ENCODE data around the gene LAP3. TPM values are rescaled to one million over a fixed set of nuclear protein-coding genes. Genes with fewer than 3 reads are reported as not detected.
A peak's percentile ranks its signal among the peaks of the same experiment; 100 is the strongest.
"Not testable (repeated sequence)": the region's sequence is repeated elsewhere in the genome, so short reads cannot be mapped to it uniquely, and the experiment has no call there.

LAP3 gene
- total RNA-seq, 2 experiments from 2014 or later: 132 to 136 TPM

GRCh38 chr4:17575177-17575576, 1.8 kb upstream of the LAP3 start:
- not testable (repeated sequence) for H3K27ac Mint-ChIP-seq; ATAC-seq (ENCODE audit: low read depth); H3K9me3 Mint-ChIP-seq; H3K4me3 Mint-ChIP-seq; H3K27me3 Mint-ChIP-seq; DNase-seq
- peaks cover 24% of the 10 kb centered on the region for H3K4me1 Mint-ChIP-seq
- POLR2A ChIA-PET: interaction anchor here (0.5 to 3.8 kb wide), 6 partner anchors 13 to 235 kb away, joined by 3 to 64 read pairs (median 4); partner anchors contain the start of genes DCAF16, MED28 and NCAPG
- peaks cover 19% of the 10 kb centered on the region for H3K36me3 Mint-ChIP-seq

- ATAC-seq (ENCODE audit: low read depth): peak; percentile 10
- Mint-ChIP-seq H3K4me1 (peaks cover 34% of the 10 kb centered on the region), H3K4me3 (peak overlapping the region; percentile 94), H3K27ac (peak overlapping the region; percentile 99), H3K9me3 (no peaks in the 10 kb centered on the region), H3K27me3 (no peaks in the 10 kb centered on the region), H3K36me3 (peaks cover 23% of the 10 kb centered on the region)
- POLR2A ChIA-PET: interaction anchor here (0.7 to 3.8 kb wide), 12 partner anchors 9 to 235 kb away, joined by 3 to 74 read pairs (median 6); partner anchors contain the start of genes DCAF16, MED28 and NCAPG
- DNase-seq: peak; percentile 34
Observed at GRCh38 chr4:17577665-17578481, 875 bp downstream of the LAP3 start.

- DNase-seq: no peak
Observed at GRCh38 chr4:17578482-17578891, 1.5 kb downstream of the LAP3 start.

GRCh38 chr4:17580969-17581368, 4.0 kb downstream of the LAP3 start:
- H3K4me3 Mint-ChIP-seq: no peak overlapping the region
- no peak for ATAC-seq (ENCODE audit: low read depth)
- H3K36me3 Mint-ChIP-seq: peaks cover 36% of the 10 kb centered on the region
- POLR2A ChIA-PET: no interaction called here
- H3K27ac Mint-ChIP-seq: no peak overlapping the region
- DNase-seq: no peak
- no peaks in the 10 kb centered on the region for H3K27me3 Mint-ChIP-seq
- H3K9me3 Mint-ChIP-seq: no peaks in the 10 kb centered on the region
- peaks cover 39% of the 10 kb centered on the region for H3K4me1 Mint-ChIP-seq

More at GRCh38 chr4:17578482-17578891, 1.5 kb downstream of the LAP3 start:
- POLR2A ChIA-PET: interaction anchor here (0.7 to 3.8 kb wide), 12 partner anchors 8 to 234 kb away, joined by 3 to 74 read pairs (median 6); partner anchors contain the start of genes DCAF16, MED28 and NCAPG
- ATAC-seq (ENCODE audit: low read depth): peak; percentile 25
- Mint-ChIP-seq H3K9me3 (no peaks in the 10 kb centered on the region), H3K36me3 (peaks cover 24% of the 10 kb centered on the region), H3K27me3 (no peaks in the 10 kb centered on the region), H3K4me1 (peaks cover 35% of the 10 kb centered on the region), H3K4me3 (peak overlapping the region; percentile 94), H3K27ac (peak overlapping the region; percentile 99)

- Mint-ChIP-seq H3K4me1 (peaks cover 41% of the 10 kb centered on the region), H3K9me3 (no peaks in the 10 kb centered on the region), H3K27me3 (no peaks in the 10 kb centered on the region), H3K36me3 (peaks cover 47% of the 10 kb centered on the region), H3K4me3 (no peak overlapping the region), H3K27ac (no peak overlapping the region)
- POLR2A ChIA-PET: interaction anchor here (0.7 to 1.0 kb wide), 2 partner anchors 17 to 226 kb away, joined by 4 to 6 read pairs; partner anchors contain the start of gene DCAF16
- ATAC-seq (ENCODE audit: low read depth): no peak
- no peak for DNase-seq
Observed at GRCh38 chr4:17583276-17583675, 6.3 kb downstream of the LAP3 start.

GRCh38 chr4:17583941-17584340, 6.9 kb downstream of the LAP3 start:
- POLR2A ChIA-PET: interaction anchor here (0.7 to 1.0 kb wide), 2 partner anchors 16 to 226 kb away, joined by 4 to 6 read pairs; partner anchors contain the start of gene DCAF16

GRCh38 chr4:17584521-17585213, 7.7 kb downstream of the LAP3 start:
- POLR2A ChIA-PET: no interaction called here
- H3K36me3 Mint-ChIP-seq: peaks cover 42% of the 10 kb centered on the region
- no peak for ATAC-seq (ENCODE audit: low read depth)

More at GRCh38 chr4:17583941-17584340, 6.9 kb downstream of the LAP3 start:
- no peaks in the 10 kb centered on the region for H3K9me3 Mint-ChIP-seq
- peaks cover 38% of the 10 kb centered on the region for H3K4me1 Mint-ChIP-seq
- H3K27ac Mint-ChIP-seq: no peak overlapping the region
- no peak for DNase-seq
- peaks cover 44% of the 10 kb centered on the region for H3K36me3 Mint-ChIP-seq
- H3K27me3 Mint-ChIP-seq: no peaks in the 10 kb centered on the region
- no peak overlapping the region for H3K4me3 Mint-ChIP-seq
- no peak for ATAC-seq (ENCODE audit: low read depth)

GRCh38 chr4:17587094-17587822, 10.3 kb downstream of the LAP3 start:
- no peak overlapping the region for H3K27ac Mint-ChIP-seq
- no peaks in the 10 kb centered on the region for H3K9me3 Mint-ChIP-seq
- POLR2A ChIA-PET: interaction anchor here (0.9 to 1.5 kb wide), 2 partner anchors 9 kb away, joined by 5 to 7 read pairs; no protein-coding TSS in a partner anchor
- no peaks in the 10 kb centered on the region for H3K27me3 Mint-ChIP-seq
- ATAC-seq (ENCODE audit: low read depth) (no peak), DNase-seq (no peak)
- peaks cover 25% of the 10 kb centered on the region for H3K4me1 Mint-ChIP-seq
- H3K4me3 Mint-ChIP-seq: no peak overlapping the region
- H3K36me3 Mint-ChIP-seq: peaks cover 46% of the 10 kb centered on the region

More at GRCh38 chr4:17584521-17585213, 7.7 kb downstream of the LAP3 start:
- H3K4me1 Mint-ChIP-seq: peaks cover 31% of the 10 kb centered on the region
- no peaks in the 10 kb centered on the region for H3K27me3 Mint-ChIP-seq
- H3K27ac Mint-ChIP-seq: no peak overlapping the region
- DNase-seq: no peak
- H3K9me3 Mint-ChIP-seq: no peaks in the 10 kb centered on the region
- no peak overlapping the region for H3K4me3 Mint-ChIP-seq

- Mint-ChIP-seq H3K4me1 (peaks cover 20% of the 10 kb centered on the region), H3K9me3 (no peaks in the 10 kb centered on the region), H3K27me3 (no peaks in the 10 kb centered on the region), H3K36me3 (peaks cover 49% of the 10 kb centered on the region), H3K4me3 (no peak overlapping the region), H3K27ac (no peak overlapping the region)
- DNase-seq (no peak), ATAC-seq (ENCODE audit: low read depth) (no peak)
- POLR2A ChIA-PET: interaction anchor here (1.7 kb wide), 1 partner anchor 25 kb away, joined by 5 read pairs; the partner anchor contains the start of gene MED28
Observed at GRCh38 chr4:17589355-17589754, 12.4 kb downstream of the LAP3 start.

- no peak overlapping the region for H3K27ac Mint-ChIP-seq
Observed at GRCh38 chr4:17595471-17596005, 18.5 kb downstream of the LAP3 start.

GRCh38 chr4:17597517-17597916, 20.5 kb downstream of the LAP3 start:
- ATAC-seq (ENCODE audit: low read depth) (no peak), DNase-seq (no peak)
- H3K4me1 Mint-ChIP-seq: peaks cover 4% of the 10 kb centered on the region
- H3K27me3 Mint-ChIP-seq: no peaks in the 10 kb centered on the region
- no peak overlapping the region for H3K27ac Mint-ChIP-seq
- H3K4me3 Mint-ChIP-seq: no peak overlapping the region
- H3K36me3 Mint-ChIP-seq: peaks cover 29% of the 10 kb centered on the region
- POLR2A ChIA-PET: interaction anchor here (3.0 kb wide), 1 partner anchor 17 kb away, joined by 15 read pairs; the partner anchor contains the start of gene MED28
- H3K9me3 Mint-ChIP-seq: no peaks in the 10 kb centered on the region

More at GRCh38 chr4:17595471-17596005, 18.5 kb downstream of the LAP3 start:
- Mint-ChIP-seq H3K4me1 (peaks cover 12% of the 10 kb centered on the region), H3K36me3 (peaks cover 31% of the 10 kb centered on the region), H3K27me3 (no peaks in the 10 kb centered on the region), H3K4me3 (no peak overlapping the region), H3K9me3 (no peaks in the 10 kb centered on the region)
- ATAC-seq (ENCODE audit: low read depth) (no peak), DNase-seq (no peak)
- POLR2A ChIA-PET: interaction anchor here (2.4 kb wide), 1 partner anchor 18 kb away, joined by 7 read pairs; the partner anchor contains the start of gene LAP3

- H3K27me3 Mint-ChIP-seq: no peaks in the 10 kb centered on the region
- H3K9me3 Mint-ChIP-seq: no peaks in the 10 kb centered on the region
- H3K4me3 Mint-ChIP-seq: no peak overlapping the region
- peaks cover 6% of the 10 kb centered on the region for H3K4me1 Mint-ChIP-seq
- POLR2A ChIA-PET: interaction anchor here (0.6 to 3.0 kb wide), 6 partner anchors 9 to 210 kb away, joined by 3 to 15 read pairs (median 4); partner anchors contain the start of genes LAP3 and MED28
- DNase-seq (no peak), ATAC-seq (ENCODE audit: low read depth) (no peak)
- H3K36me3 Mint-ChIP-seq: peaks cover 23% of the 10 kb centered on the region
- H3K27ac Mint-ChIP-seq: no peak overlapping the region
Observed at GRCh38 chr4:17599826-17600225, 22.8 kb downstream of the LAP3 start.
